Upper lobe of right lung (tissue), 1 donor: ENCODE results near the gene TAF4. TPM values are rescaled to one million over a fixed set of nuclear protein-coding genes. Genes with fewer than 3 reads are reported as not detected.

Experiments used
- ATAC-seq: fragments of 200-7000 bp; cut with Tn5 transposase; one replicate; pipeline ENCODE4 v1.9.1; 2020; ENCODE audit warnings: mild to moderate bottlenecking, moderate library complexity
- DNase-seq: peaks from one replicate; pipeline ENCODE4 v3.0.0-alpha.2; 2020
- H3K27ac ChIP-seq: fragments of 200-600 bp; one replicate; pipeline ENCODE4 v1.8.0; 2022
- H3K27me3 ChIP-seq: fragments of 200-600 bp; one replicate; pipeline ENCODE4 v1.8.0; 2022; ENCODE audit warnings: mild to moderate bottlenecking
- H3K36me3 ChIP-seq: fragments of 200-600 bp; one replicate; pipeline ENCODE4 v1.8.0; 2022
- H3K4me1 ChIP-seq: fragments of 200-600 bp; one replicate; pipeline ENCODE4 v1.8.0; 2022
- H3K4me3 ChIP-seq: fragments of 200-600 bp; one replicate; pipeline ENCODE4 v1.8.0; 2022; ENCODE audit warnings: mild to moderate bottlenecking
- H3K9me3 ChIP-seq: fragments of 200-600 bp; one replicate; pipeline ENCODE4 v1.8.0; 2022
- CTCF ChIP-seq: fragments of 200-600 bp; IDR thresholded peaks from one replicate; pipeline ENCODE4 v1.8.0; 2022; ENCODE audit warnings: antibody characterized with exemption
- intact Hi-C: fragments of 100-400 bp; cut with DNase I; formaldehyde crosslinking; loops from one replicate; pipeline ENCODE4 v1.11.0; 2022
- total RNA-seq: library from RNA; stranded (reverse); fragmentation: NEBNext Ultra II Directional; extraction: Animal tissue kit (Norgen Biotek cat#: 25700); gene quantifications from one replicate; pipeline ENCODE4 v1.2.1, GENCODE V29; 2021
- donor health status: DM: no; HTN: yes; CAD: no; lungs with severe emphysema.

The TAF4 gene
- total RNA-seq, 1 donor from 2014 or later, result 19.6 TPM

DNA sequence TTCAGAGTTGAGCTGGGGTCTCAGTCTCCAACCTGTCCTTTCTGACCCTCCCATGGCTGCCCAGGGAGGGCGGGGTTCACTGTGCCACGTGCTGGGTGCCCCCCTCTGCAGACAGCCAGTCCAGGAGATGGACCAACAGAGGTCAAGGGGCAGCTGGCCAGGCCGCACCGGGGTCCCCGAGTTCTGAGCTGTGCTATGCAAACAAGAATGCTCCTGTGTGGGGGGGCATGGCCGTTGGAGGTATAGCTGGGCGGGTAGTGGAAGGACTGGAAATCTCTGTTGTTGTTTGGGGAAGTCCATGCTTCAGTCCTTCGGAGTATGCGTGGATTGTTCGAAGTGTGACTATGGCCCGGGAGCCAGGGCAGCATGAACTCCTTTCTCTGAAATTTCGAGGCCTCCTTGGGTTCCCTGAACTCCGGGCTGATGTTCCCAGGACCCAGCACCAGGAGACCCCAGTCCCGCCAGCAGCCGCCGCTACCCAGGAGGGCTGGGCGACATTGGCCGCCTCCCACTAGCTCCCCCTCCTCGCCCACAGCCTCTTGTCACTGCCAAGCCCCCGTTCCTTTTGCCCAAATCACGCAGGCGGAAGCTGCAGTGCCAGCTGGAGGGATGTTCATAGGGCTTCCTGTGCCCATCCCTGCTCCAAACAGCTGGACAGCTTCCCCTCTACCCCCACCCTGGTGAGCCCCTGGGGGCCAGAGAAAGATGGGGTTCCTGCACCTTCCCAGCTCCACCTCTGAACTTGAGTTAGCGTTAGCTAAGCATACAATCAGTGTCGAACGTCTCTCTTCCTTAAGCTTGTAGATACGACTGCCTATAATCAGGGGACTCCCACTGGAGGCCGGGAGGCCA, 126.6 kb downstream of the TAF4 start:
- ATAC-seq (no peak), DNase-seq (peak; percentile 59)
- no peak for TF ChIP-seq CTCF
- no peaks in the 10 kb centered on the region for H3K4me1 ChIP-seq
- H3K27me3 ChIP-seq, result no peaks in the 10 kb centered on the region
- no peaks in the 10 kb centered on the region for H3K9me3 ChIP-seq
- no peak overlapping the region for H3K27ac ChIP-seq
- H3K36me3 ChIP-seq, result no peaks in the 10 kb centered on the region
- H3K4me3 ChIP-seq, result no peak overlapping the region
- intact Hi-C loops, result no loop called here

DNA sequence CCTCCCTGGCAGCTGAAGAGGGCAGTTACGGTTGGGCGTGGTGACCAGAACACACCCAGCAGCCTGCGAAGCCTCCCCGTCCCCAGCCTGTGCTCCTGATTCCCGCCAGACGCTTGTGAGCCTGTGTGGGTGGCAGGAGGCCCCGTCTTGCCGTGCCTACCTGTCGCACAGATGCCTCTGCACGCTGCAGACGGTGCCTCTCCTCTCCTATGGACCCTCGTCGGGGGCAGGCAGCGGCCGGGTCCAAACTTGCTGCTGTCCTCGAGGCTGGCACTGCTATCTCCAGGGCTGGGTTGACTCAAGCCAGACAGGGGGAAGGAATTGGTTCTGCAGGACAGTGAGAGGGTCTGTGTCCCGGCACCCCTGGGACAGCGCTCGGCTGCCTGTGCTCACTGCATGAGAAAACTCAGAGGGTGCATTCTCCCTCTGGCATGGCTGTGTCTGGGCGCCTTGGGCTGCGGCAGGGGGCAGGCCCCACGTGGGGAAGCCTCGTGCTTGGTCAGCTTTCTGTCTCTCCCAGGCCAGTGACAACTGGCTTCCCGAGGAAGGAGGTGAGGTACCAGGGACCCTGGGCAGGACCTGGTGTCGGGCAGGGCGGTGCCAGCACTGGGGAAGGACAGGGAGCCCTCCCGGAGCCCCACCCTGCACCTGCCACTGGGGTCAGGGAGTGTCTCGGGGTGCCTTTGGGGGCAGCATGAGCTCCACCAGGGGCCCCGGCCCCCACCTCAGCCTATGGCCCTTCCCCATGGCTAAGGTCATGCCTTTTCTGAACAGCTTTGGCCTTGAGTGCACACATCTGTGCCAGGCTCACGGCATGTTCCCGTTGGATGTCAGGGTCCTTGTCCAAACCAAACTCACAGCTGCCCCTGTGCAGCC, 127.5 kb downstream of the TAF4 start:
- intact Hi-C loops, result no loop called here
- TF ChIP-seq CTCF, result no peak
- Histone ChIP-seq H3K9me3 (no peaks in the 10 kb centered on the region), H3K4me3 (no peak overlapping the region), H3K27ac (no peak overlapping the region), H3K36me3 (no peaks in the 10 kb centered on the region), H3K4me1 (no peaks in the 10 kb centered on the region), H3K27me3 (no peaks in the 10 kb centered on the region)
- peak; percentile 63 for DNase-seq
- no peak for ATAC-seq

GRCh38 chr20:61937146-61937962, 128.3 kb downstream of the TAF4 start:
- peak; percentile 43 for DNase-seq
- Histone ChIP-seq H3K4me3 (no peak overlapping the region), H3K36me3 (no peaks in the 10 kb centered on the region), H3K27me3 (no peaks in the 10 kb centered on the region), H3K27ac (no peak overlapping the region), H3K4me1 (no peaks in the 10 kb centered on the region), H3K9me3 (no peaks in the 10 kb centered on the region)
- TF ChIP-seq CTCF, result no peak
- intact Hi-C loops, result no loop called here
- ATAC-seq, result no peak

- no peak for TF ChIP-seq CTCF
- no peaks in the 10 kb centered on the region for H3K4me1 ChIP-seq
- ATAC-seq, result no peak
- no peaks in the 10 kb centered on the region for H3K27me3 ChIP-seq
- intact Hi-C loops, result no loop called here
- no peak overlapping the region for H3K4me3 ChIP-seq
- peak; percentile 52 for DNase-seq
- no peaks in the 10 kb centered on the region for H3K9me3 ChIP-seq
- no peaks in the 10 kb centered on the region for H3K36me3 ChIP-seq
- H3K27ac ChIP-seq, result no peak overlapping the region
Observed at GRCh38 chr20:61936701-61937131, 129.0 kb downstream of the TAF4 start.

GRCh38 chr20:61935926-61936700, 129.6 kb downstream of the TAF4 start:
- Histone ChIP-seq H3K27me3 (no peaks in the 10 kb centered on the region), H3K36me3 (no peaks in the 10 kb centered on the region), H3K4me3 (no peak overlapping the region), H3K27ac (no peak overlapping the region), H3K9me3 (no peaks in the 10 kb centered on the region), H3K4me1 (no peaks in the 10 kb centered on the region)
- TF ChIP-seq CTCF, result no peak
- ATAC-seq (no peak), DNase-seq (peak; percentile 52)
- intact Hi-C loops, result no loop called here
